Panc1 (cell line): ENCODE measurements around the gene HS2ST1. TPM values are rescaled to one million over a fixed set of nuclear protein-coding genes. Genes with fewer than 3 reads are reported as not detected.

Experiments used
- ATAC-seq: fragments of 200-7000 bp; cut with Tn5 transposase; 2 replicates; pipeline ENCODE4 v1.9.1; 2020; ENCODE audit warnings: mild to moderate bottlenecking, moderate library complexity
- BruUV-seq: library from RNA; stranded (reverse); fragments of 400-500 nt; replicated peaks from 2 replicates; lab custom pipeline; 2021; lab: Mats Ljungman, UMichigan
- CTCF ChIA-PET: fragments of 300-600 bp; sonication (Branson Sonifier 250); formaldehyde crosslinking; loops from one replicate; lab custom pipeline; 2022; ENCODE audit warnings: antibody characterized with exemption; lab: Charles Lee
- POLR2A ChIA-PET: fragments of 300-600 bp; sonication (Branson Sonifier 250); formaldehyde crosslinking; loops from one replicate; lab custom pipeline; 2022; ENCODE audit warnings: antibody characterized with exemption; lab: Charles Lee
- DNase-seq: peaks from one replicate; pipeline ENCODE4 v3.0.0-alpha.2; 2010; ENCODE audit warnings: low read depth, low spot score
- H3K27ac ChIP-seq: 2 replicates; pipeline ENCODE4 v1.5.1; 2011; ENCODE audit warnings: mild to moderate bottlenecking, low read length, inconsistent platforms
- H3K27me3 ChIP-seq: fragments of 200-500 bp; sonication (Bioruptor generic); 2 replicates; pipeline ENCODE4 v1.6.0; 2014; ENCODE audit warnings: low read length, inconsistent platforms; ENCODE audit not compliant: control insufficient read depth, insufficient read depth
- H3K36me3 ChIP-seq: fragments of 200-500 bp; sonication (Bioruptor generic); 2 replicates; pipeline ENCODE4 v1.5.1; 2014; ENCODE audit warnings: inconsistent platforms, mild to moderate bottlenecking, low read length, moderate library complexity; ENCODE audit not compliant: control insufficient read depth, insufficient read depth
- H3K4me1 ChIP-seq: 2 replicates; pipeline ENCODE4 v1.5.1; 2011; ENCODE audit warnings: inconsistent platforms, mild to moderate bottlenecking, low read length, moderate library complexity; ENCODE audit not compliant: control insufficient read depth, insufficient read depth
- H3K4me3 ChIP-seq, 2 experiments: 2 replicates each; pipeline ENCODE4 v1.5.1; 2011 to 2012; ENCODE audit warnings: low read depth in 2 of 2, low read length in 2 of 2, mild to moderate bottlenecking in 2 of 2, inconsistent platforms in 1 of 2, moderate library complexity in 1 of 2
- H3K9me3 ChIP-seq: fragments of 200-500 bp; sonication (Bioruptor generic); 2 replicates; pipeline ENCODE4 v1.5.1; 2014; ENCODE audit warnings: low read depth, mild to moderate bottlenecking, inconsistent platforms, low read length, moderate library complexity; ENCODE audit not compliant: control insufficient read depth, insufficient read depth
- CTCF ChIP-seq: fragments of 450-650 bp; IDR thresholded peaks from 2 replicates; pipeline ENCODE4 v1.5.1; 2017; ENCODE audit warnings: mild to moderate bottlenecking
- POLR2AphosphoS5 ChIP-seq: IDR thresholded peaks from 2 replicates; pipeline ENCODE4 v1.6.1; 2012; ENCODE audit warnings: mild to moderate bottlenecking, low read depth, low read length, moderate library complexity
- REST ChIP-seq, 2 experiments: IDR thresholded peaks; 2 replicates each; pipeline ENCODE4 v1.6.1; 2011 to 2012; ENCODE audit warnings: low read depth in 2 of 2, control low read depth in 1 of 2, low read length in 1 of 2, mild to moderate bottlenecking in 1 of 2, moderate library complexity in 1 of 2; ENCODE audit not compliant: insufficient read depth in 1 of 2
- SIN3A ChIP-seq: IDR thresholded peaks from 2 replicates; pipeline ENCODE4 v1.6.1; 2012; ENCODE audit warnings: low read depth, mild to moderate bottlenecking, low read length, moderate library complexity, borderline replicate concordance; ENCODE audit not compliant: insufficient read depth
- TCF7L2 ChIP-seq: IDR thresholded peaks from 2 replicates; pipeline ENCODE4 v1.6.1; 2011; ENCODE audit warnings: mild to moderate bottlenecking, low read depth, low read length, inconsistent platforms
- in situ Hi-C: cut with HindIII; loops from 2 replicates; pipeline ENCODE4 v1.10.0; 2016; ENCODE audit warnings: low sequenced_read_pairs, low pct_unique_long_range_greater_than_20kb
- intact Hi-C: fragments of 100-400 bp; cut with micrococcal nuclease; formaldehyde crosslinking; loops from one replicate; pipeline ENCODE4 v1.10.0; 2022; ENCODE audit not compliant: unreplicated experiment
- total RNA-seq: library from RNA; stranded (reverse); gene quantifications from one replicate; pipeline ENCODE4 v1.2.1, GENCODE V29; 2021; ENCODE audit not compliant: unreplicated experiment

HS2ST1 gene
- total RNA-seq, 1 experiment from 2014 or later: 81.0 TPM

- CTCF ChIA-PET: no interaction called here
Observed at GRCh38 chr1:87064309-87064708, 149.9 kb downstream of the HS2ST1 start.

GRCh38 chr1:87064986-87065385 lies 150.6 kb downstream of the HS2ST1 start:
- CTCF ChIA-PET: no interaction called here
- intact Hi-C loops: no loop called here

More at GRCh38 chr1:87064309-87064708, 149.9 kb downstream of the HS2ST1 start:
- H3K4me3 ChIP-seq: no peak overlapping the region
- H3K4me1 ChIP-seq: no peaks in the 10 kb centered on the region
- DNase-seq (no peak), ATAC-seq (no peak)
- H3K36me3 ChIP-seq: no peaks in the 10 kb centered on the region
- TF ChIP-seq POLR2AphosphoS5 (no peak), SIN3A (no peak), CTCF (no peak), REST (IDR thresholded peaks at IDR 0.05; ENCODE audit: insufficient read depth in 1 of 2, low read depth in 2 of 2, low read length in 1 of 2) (no peak), TCF7L2 (no peak)
- H3K27me3 ChIP-seq: no peaks in the 10 kb centered on the region
- peaks cover 4% of the 10 kb centered on the region; the same call in 1 of the 2 replicates for H3K9me3 ChIP-seq
- no TSS peak for BruUV-seq
- intact Hi-C loops (no loop called here), in situ Hi-C loops (no loop called here)
- no peak overlapping the region for H3K27ac ChIP-seq
- POLR2A ChIA-PET: no interaction called here

More at GRCh38 chr1:87064986-87065385, 150.6 kb downstream of the HS2ST1 start:
- H3K27me3 ChIP-seq: no peaks in the 10 kb centered on the region
- no peak for TF ChIP-seq TCF7L2
- TF ChIP-seq SIN3A: no peak
- no peak for TF ChIP-seq CTCF
- TF ChIP-seq POLR2AphosphoS5: no peak
- no peak for TF ChIP-seq REST (IDR thresholded peaks at IDR 0.05; ENCODE audit: insufficient read depth in 1 of 2, low read depth in 2 of 2, low read length in 1 of 2)
- H3K4me3 ChIP-seq: no peak overlapping the region
- no TSS peak for BruUV-seq
- H3K4me1 ChIP-seq: no peaks in the 10 kb centered on the region
- no peak for ATAC-seq
- no peak for DNase-seq
- in situ Hi-C loops: no loop called here
- POLR2A ChIA-PET: no interaction called here
- H3K27ac ChIP-seq: no peak overlapping the region
- no peaks in the 10 kb centered on the region for H3K36me3 ChIP-seq
- H3K9me3 ChIP-seq: peaks cover 4% of the 10 kb centered on the region; the same call in 1 of the 2 replicates
